ENCODE results near the gene DTX3L. TPM values are rescaled to one million over a fixed set of nuclear protein-coding genes. Genes with fewer than 3 reads are reported as not detected.

Gene DTX3L
- total and polyA plus RNA-seq, 2 experiments from 2014 or later, result 0.04 to 0.33 TPM

DNA sequence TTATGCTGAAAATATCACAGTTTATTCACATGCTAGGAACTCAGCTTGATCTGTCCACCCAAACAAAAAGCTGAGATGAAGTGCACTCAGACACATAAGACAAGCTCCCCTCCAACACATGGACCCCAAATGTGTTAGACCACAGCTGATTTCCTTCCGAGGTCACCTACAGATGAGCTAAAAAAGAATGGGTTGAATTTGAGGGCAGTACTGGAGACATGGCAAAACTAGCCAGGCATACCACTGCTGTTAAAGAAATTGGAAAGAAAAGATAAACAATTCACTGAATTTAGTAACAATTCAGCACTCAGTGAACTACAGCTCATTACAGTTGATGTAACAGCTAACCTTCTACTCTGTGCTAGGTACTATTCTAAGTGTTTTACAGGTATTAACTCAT lies 15.5 kb upstream of the DTX3L start:
- Histone ChIP-seq H3K27me3 (no peaks in the 10 kb centered on the region), H3K9me3 (ENCODE audit: low read depth) (no peaks in the 10 kb centered on the region), H3K4me3 (no peak overlapping the region), H3K36me3 (no peaks in the 10 kb centered on the region), H3K4me1 (ENCODE audit: low read depth) (no peaks in the 10 kb centered on the region), H3K27ac (no peak overlapping the region)
- TF ChIP-seq, protein P1, sequence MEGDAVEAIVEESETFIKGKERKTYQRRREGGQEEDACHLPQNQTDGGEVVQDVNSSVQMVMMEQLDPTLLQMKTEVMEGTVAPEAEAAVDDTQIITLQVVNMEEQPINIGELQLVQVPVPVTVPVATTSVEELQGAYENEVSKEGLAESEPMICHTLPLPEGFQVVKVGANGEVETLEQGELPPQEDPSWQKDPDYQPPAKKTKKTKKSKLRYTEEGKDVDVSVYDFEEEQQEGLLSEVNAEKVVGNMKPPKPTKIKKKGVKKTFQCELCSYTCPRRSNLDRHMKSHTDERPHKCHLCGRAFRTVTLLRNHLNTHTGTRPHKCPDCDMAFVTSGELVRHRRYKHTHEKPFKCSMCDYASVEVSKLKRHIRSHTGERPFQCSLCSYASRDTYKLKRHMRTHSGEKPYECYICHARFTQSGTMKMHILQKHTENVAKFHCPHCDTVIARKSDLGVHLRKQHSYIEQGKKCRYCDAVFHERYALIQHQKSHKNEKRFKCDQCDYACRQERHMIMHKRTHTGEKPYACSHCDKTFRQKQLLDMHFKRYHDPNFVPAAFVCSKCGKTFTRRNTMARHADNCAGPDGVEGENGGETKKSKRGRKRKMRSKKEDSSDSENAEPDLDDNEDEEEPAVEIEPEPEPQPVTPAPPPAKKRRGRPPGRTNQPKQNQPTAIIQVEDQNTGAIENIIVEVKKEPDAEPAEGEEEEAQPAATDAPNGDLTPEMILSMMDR (IDR thresholded peaks at IDR 0.05; ENCODE audit: low read depth, low read length), result no peak
- no peak for DNase-seq (ENCODE audit: low read depth in 1 of 2, low spot score in 1 of 2)

DNA sequence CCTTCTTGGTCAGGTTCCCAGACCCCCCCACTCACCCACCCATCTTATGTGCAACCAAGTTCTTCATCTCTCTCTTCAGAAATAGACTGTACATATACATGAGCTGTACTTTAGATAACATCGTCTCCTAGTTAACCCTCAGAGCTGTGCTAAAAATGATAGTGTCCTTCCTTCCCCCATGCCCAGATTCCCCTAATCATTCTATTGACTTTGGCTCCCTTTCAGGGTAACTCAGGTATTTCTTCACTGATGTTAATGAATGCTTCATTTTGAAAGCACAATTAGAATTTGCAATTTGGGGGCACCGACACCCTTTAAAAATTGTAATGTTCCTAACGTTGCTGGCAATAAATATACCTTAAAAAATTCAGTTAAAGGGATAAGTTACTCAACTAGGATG lies 11.0 kb upstream of the DTX3L start:
- Histone ChIP-seq H3K27ac (no peak overlapping the region), H3K27me3 (no peaks in the 10 kb centered on the region)

DNA sequence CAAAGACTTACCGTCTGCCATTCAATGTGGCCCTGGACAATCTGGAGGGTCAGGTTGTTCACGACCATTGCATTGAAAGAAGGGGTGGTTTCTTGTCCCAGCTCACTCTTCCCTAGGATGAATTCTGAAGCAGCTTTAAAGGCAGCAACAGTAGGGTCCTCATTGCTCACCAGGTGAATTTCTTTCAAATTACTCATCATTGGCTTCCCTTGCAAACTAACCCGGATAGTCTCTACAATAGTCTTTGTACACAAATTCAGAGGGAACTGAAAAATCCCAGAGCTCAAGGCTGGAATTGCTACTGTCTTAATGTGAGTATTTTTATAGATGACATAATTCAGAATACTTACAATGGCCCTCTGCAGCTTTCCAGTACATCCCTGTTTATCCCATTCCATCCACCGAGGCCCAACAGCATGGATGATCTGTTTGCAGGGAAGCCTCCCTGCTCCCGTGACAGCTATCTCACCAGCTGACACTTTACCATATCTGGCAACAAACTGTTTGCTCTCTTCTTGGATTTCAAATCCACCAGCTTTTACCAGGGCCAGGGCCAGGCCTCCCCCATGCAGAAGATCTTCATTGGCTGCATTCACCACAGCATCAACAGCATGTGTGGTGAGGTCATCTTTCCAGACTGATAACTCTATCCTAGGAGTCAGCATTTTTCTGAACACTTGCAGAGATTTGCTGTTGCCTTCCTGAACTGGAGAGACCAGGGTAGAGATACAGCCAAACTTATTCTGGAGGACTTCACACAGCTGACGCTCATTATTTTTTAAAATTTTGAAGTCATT lies 8.7 kb upstream of the DTX3L start:
- Histone ChIP-seq H3K9me3 (ENCODE audit: low read depth) (no peaks in the 10 kb centered on the region), H3K4me3 (no peak overlapping the region), H3K4me1 (ENCODE audit: low read depth) (no peaks in the 10 kb centered on the region), H3K27me3 (no peaks in the 10 kb centered on the region), H3K27ac (no peak overlapping the region), H3K36me3 (no peaks in the 10 kb centered on the region)
- peak in 1 of 2 donors; percentile 49 for DNase-seq (ENCODE audit: low read depth in 1 of 2, low spot score in 1 of 2)
- TF ChIP-seq, protein P1 (IDR thresholded peaks at IDR 0.05; ENCODE audit: low read depth, low read length), result no peak

More for the DNA sequence above, 11.0 kb upstream of the DTX3L start:
- H3K4me1 ChIP-seq (ENCODE audit: low read depth), result no peaks in the 10 kb centered on the region
- no peaks in the 10 kb centered on the region for H3K36me3 ChIP-seq
- H3K9me3 ChIP-seq (ENCODE audit: low read depth), result no peaks in the 10 kb centered on the region
- TF ChIP-seq, protein P1 (IDR thresholded peaks at IDR 0.05; ENCODE audit: low read depth, low read length), result no peak
- H3K4me3 ChIP-seq, result no peak overlapping the region
- DNase-seq (ENCODE audit: low read depth in 1 of 2, low spot score in 1 of 2), result no peak

DNA sequence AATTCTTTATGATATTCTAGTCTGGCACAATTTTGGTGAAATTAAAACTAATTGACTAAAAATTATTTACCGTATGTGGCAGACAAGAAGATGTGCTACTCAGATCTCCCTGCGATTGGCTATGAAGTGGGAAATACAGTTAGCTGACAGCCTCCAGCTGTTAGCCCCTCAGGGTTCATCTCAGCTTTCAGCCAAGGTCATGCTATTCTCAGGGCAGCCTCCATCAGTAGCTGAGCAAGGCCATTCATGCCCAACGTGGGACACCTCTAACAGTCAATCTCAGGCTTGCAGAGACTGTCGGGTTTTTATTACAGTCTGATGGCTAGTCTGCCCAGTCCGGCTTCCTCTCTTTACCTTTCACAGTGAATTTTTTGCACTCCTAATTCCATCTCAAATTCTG lies 6.8 kb upstream of the DTX3L start:
- Histone ChIP-seq H3K4me1 (ENCODE audit: low read depth) (no peaks in the 10 kb centered on the region), H3K9me3 (ENCODE audit: low read depth) (no peaks in the 10 kb centered on the region), H3K27me3 (no peaks in the 10 kb centered on the region), H3K27ac (no peak overlapping the region), H3K4me3 (no peak overlapping the region), H3K36me3 (no peaks in the 10 kb centered on the region)
- TF ChIP-seq, protein P1 (IDR thresholded peaks at IDR 0.05; ENCODE audit: low read depth, low read length), result no peak
- no peak for DNase-seq (ENCODE audit: low read depth in 1 of 2, low spot score in 1 of 2)

DNA sequence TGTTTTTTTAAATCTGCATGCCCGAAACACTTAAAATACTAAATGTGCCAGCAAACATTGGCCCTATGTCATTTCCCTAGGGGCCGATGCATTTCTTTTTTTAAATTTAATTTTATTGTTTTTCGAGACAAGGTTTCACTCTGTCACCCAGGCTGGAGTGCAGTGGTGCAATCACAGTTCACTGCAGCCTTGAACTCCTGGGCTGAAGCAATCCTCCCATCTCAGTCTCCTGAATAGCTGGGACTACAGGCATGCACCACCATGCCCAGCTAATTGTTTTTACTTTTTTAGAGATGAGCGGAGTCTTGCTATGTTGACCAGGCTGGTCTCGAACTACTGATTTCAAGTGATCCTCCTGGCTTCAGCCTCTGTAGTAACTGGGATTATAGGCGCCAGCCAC lies 5.5 kb upstream of the DTX3L start:
- H3K4me3 ChIP-seq, result no peak overlapping the region
- no peak overlapping the region for H3K27ac ChIP-seq
- no peaks in the 10 kb centered on the region for H3K36me3 ChIP-seq
- TF ChIP-seq, protein P1 (IDR thresholded peaks at IDR 0.05; ENCODE audit: low read depth, low read length), result no peak
- H3K4me1 ChIP-seq (ENCODE audit: low read depth), result no peaks in the 10 kb centered on the region
- DNase-seq (ENCODE audit: low read depth in 1 of 2, low spot score in 1 of 2), result no peak
- no peaks in the 10 kb centered on the region for H3K9me3 ChIP-seq (ENCODE audit: low read depth)
- H3K27me3 ChIP-seq, result no peaks in the 10 kb centered on the region

All from cardiac muscle cell (in vitro differentiated cells and primary cell).